ENCODE measurements around the gene PDE5A. TPM values are rescaled to one million over a fixed set of nuclear protein-coding genes. Genes with fewer than 3 reads are reported as not detected.

PDE5A gene
- total and polyA plus RNA-seq, 10 of the 15 experiments (the other 5 are each of a cell fraction or from before 2014, with no cell fraction given) = under 0.01 to 3.9 (median 0.26) TPM; not detected in 1

- Histone ChIP-seq H3K27ac (ENCODE audit: control insufficient read depth, insufficient read depth) (no peak overlapping the region), H3K9me3 (replicated peaks; ENCODE audit: control insufficient read depth, insufficient read depth, low read length) (no peaks in the 10 kb centered on the region), H3K4me2 (ENCODE audit: control insufficient read depth, insufficient read depth) (no peak overlapping the region), H3K4me1 (ENCODE audit: control insufficient read depth, insufficient read depth, low read length) (no peaks in the 10 kb centered on the region), H3K9ac (ENCODE audit: control insufficient read depth, insufficient read depth, low read length) (no peak overlapping the region), H3K27me3 (replicated peaks in 1 of 2; ENCODE audit: control insufficient read depth in 2 of 2, insufficient read depth in 2 of 2, low read length in 1 of 2) (peaks cover 0 to 3% of the 10 kb centered on the region in 2 experiments; a peak in 2 of 4 replicates), H3K36me3 (ENCODE audit: control insufficient read depth in 2 of 2, insufficient read depth in 2 of 2, low read length in 1 of 2) (no peaks in the 10 kb centered on the region), H2AFZ (ENCODE audit: control insufficient read depth, low read depth, low read length) (no peak overlapping the region), H3K4me3 (no peak overlapping the region), H4K20me1 (ENCODE audit: control insufficient read depth, insufficient read depth) (no peaks in the 10 kb centered on the region), H3K79me2 (ENCODE audit: control insufficient read depth, insufficient read depth, low read length) (no peaks in the 10 kb centered on the region)
- FAIRE-seq (no peak), DNase-seq (ENCODE audit: low read depth, low spot score) (no peak), ATAC-seq (no peak)
- no peak for TF ChIP-seq ELK1 (IDR thresholded peaks at IDR 0.05; ENCODE audit: low read depth, low read length)
- TF ChIP-seq FOXM1 (IDR thresholded peaks at IDR 0.05; ENCODE audit: low read depth, low read length) = no peak
- TF ChIP-seq NKRF (conservative IDR thresholded peaks at IDR 0.05) = no peak
- TF ChIP-seq ZBTB11 (CRISPR knock-in tag; IDR thresholded peaks at IDR 0.05) = no peak
- in situ Hi-C loops (cut with MboI) = loop anchor here (5.0 kb wide), 1 partner anchor 425 kb away; no protein-coding TSS in a partner anchor
- WGBS (ENCODE audit: insufficient coverage, insufficient replicate concordance, low lambda C conversion rate, missing lambda C conversion rate) = 0% methylated on average over 1 of the region's 1 CpG
- CTCF ChIA-PET = no interaction called here
- intact Hi-C loops (cut with micrococcal nuclease; ENCODE audit: unreplicated experiment) = no loop called here
- SMC1A ChIA-PET (ENCODE audit: uncharacterized antibody, unreplicated experiment) = no interaction called here
- no TSS peak for BruUV-seq (replicated peaks)
- RAD21 ChIA-PET (ENCODE audit: unreplicated experiment) = no interaction called here
- POLR2A ChIA-PET = no interaction called here
These were observed 3.6 kb upstream of the PDE5A start for GRCh38 chr4:119632216-119632615.

Measured in GM12878 (cell line).